ENCODE measurements around the gene SORCS2. TPM values are rescaled to one million over a fixed set of nuclear protein-coding genes. Genes with fewer than 3 reads are reported as not detected.

The SORCS2 gene
- total RNA-seq, 1 donor from 2014 or later = 13.8 TPM

GRCh38 chr4:7457201-7458065, 265.1 kb downstream of the SORCS2 start:
- H3K9me3 Mint-ChIP-seq (ENCODE audit: unreplicated experiment) = no peaks in the 10 kb centered on the region
- no peak for FAIRE-seq

GRCh38 chr4:7458066-7458425, 265.7 kb downstream of the SORCS2 start:
- DNase-seq (ENCODE audit: low read depth) (no peak), FAIRE-seq (no peak)
- Mint-ChIP-seq H3K27me3 (ENCODE audit: low read depth, unreplicated experiment) (peaks cover 45% of the 10 kb centered on the region), H3K4me3 (ENCODE audit: unreplicated experiment) (no peak overlapping the region), H3K9me3 (ENCODE audit: unreplicated experiment) (no peaks in the 10 kb centered on the region), H3K27ac (ENCODE audit: unreplicated experiment) (no peak overlapping the region), H3K4me1 (ENCODE audit: low read depth, unreplicated experiment) (peaks cover 7% of the 10 kb centered on the region), H3K36me3 (ENCODE audit: low read depth, unreplicated experiment) (no peaks in the 10 kb centered on the region)
- no peak overlapping the region for H2AFZ ChIP-seq (ENCODE audit: low read depth, low read length)
- H3K27me3 ChIP-seq (ENCODE audit: insufficient read depth, low read length) = no peaks in the 10 kb centered on the region
- H3K4me1 ChIP-seq (ENCODE audit: insufficient read depth, low read length) = peaks cover 3% of the 10 kb centered on the region
- no peak overlapping the region for H3K4me2 ChIP-seq (ENCODE audit: low read length)
- H3K9ac ChIP-seq (ENCODE audit: low read length) = no peak overlapping the region
- no peaks in the 10 kb centered on the region for H3K9me3 ChIP-seq (ENCODE audit: insufficient read depth, low read depth, low read length)
- no peaks in the 10 kb centered on the region for H3K79me2 ChIP-seq (ENCODE audit: insufficient read depth, low read length)
- H3K27ac ChIP-seq (ENCODE audit: low read depth, low read length) = no peak overlapping the region
- TF ChIP-seq EZH2 (IDR thresholded peaks at IDR 0.05; ENCODE audit: insufficient read depth, low read length) (no peak), CTCF (IDR thresholded peaks at IDR 0.05; ENCODE audit: insufficient read depth, low read depth, low read length) (no peak)
- peaks cover 33% of the 10 kb centered on the region for H4K20me1 ChIP-seq (ENCODE audit: insufficient read depth, low read length)
- H3K4me3 ChIP-seq (ENCODE audit: insufficient read depth, low read depth, low read length) = no peak overlapping the region
- H3K36me3 ChIP-seq (ENCODE audit: insufficient read depth, low read length) = no peaks in the 10 kb centered on the region

More at GRCh38 chr4:7457201-7458065, 265.1 kb downstream of the SORCS2 start:
- no peak overlapping the region for H3K4me2 ChIP-seq (ENCODE audit: low read length)
- DNase-seq (ENCODE audit: low read depth) = no peak
- no peaks in the 10 kb centered on the region for H3K9me3 ChIP-seq (ENCODE audit: insufficient read depth, low read depth, low read length)
- no peak overlapping the region for H3K4me3 Mint-ChIP-seq (ENCODE audit: unreplicated experiment)
- no peak overlapping the region for H3K9ac ChIP-seq (ENCODE audit: low read length)
- no peak for TF ChIP-seq EZH2 (IDR thresholded peaks at IDR 0.05; ENCODE audit: insufficient read depth, low read length)
- TF ChIP-seq CTCF (IDR thresholded peaks at IDR 0.05; ENCODE audit: insufficient read depth, low read depth, low read length) = no peak
- no peaks in the 10 kb centered on the region for H3K27me3 ChIP-seq (ENCODE audit: insufficient read depth, low read length)
- H3K4me1 ChIP-seq (ENCODE audit: insufficient read depth, low read length) = no peaks in the 10 kb centered on the region
- no peaks in the 10 kb centered on the region for H3K36me3 ChIP-seq (ENCODE audit: insufficient read depth, low read length)
- H3K27ac ChIP-seq (ENCODE audit: low read depth, low read length) = no peak overlapping the region
- peaks cover 38% of the 10 kb centered on the region for H4K20me1 ChIP-seq (ENCODE audit: insufficient read depth, low read length)
- H3K36me3 Mint-ChIP-seq (ENCODE audit: low read depth, unreplicated experiment) = no peaks in the 10 kb centered on the region
- H3K79me2 ChIP-seq (ENCODE audit: insufficient read depth, low read length) = no peaks in the 10 kb centered on the region
- no peak overlapping the region for H3K27ac Mint-ChIP-seq (ENCODE audit: unreplicated experiment)
- peaks cover 45% of the 10 kb centered on the region for H3K27me3 Mint-ChIP-seq (ENCODE audit: low read depth, unreplicated experiment)
- no peak overlapping the region for H2AFZ ChIP-seq (ENCODE audit: low read depth, low read length)
- H3K4me1 Mint-ChIP-seq (ENCODE audit: low read depth, unreplicated experiment) = peaks cover 4% of the 10 kb centered on the region
- H3K4me3 ChIP-seq (ENCODE audit: insufficient read depth, low read depth, low read length) = no peak overlapping the region

GRCh38 chr4:7458477-7458876, 266.1 kb downstream of the SORCS2 start:
- no peak for FAIRE-seq

More at GRCh38 chr4:7458477-7458876, 266.1 kb downstream of the SORCS2 start:
- H3K9me3 ChIP-seq (ENCODE audit: insufficient read depth, low read depth, low read length) = no peaks in the 10 kb centered on the region
- H4K20me1 ChIP-seq (ENCODE audit: insufficient read depth, low read length) = peaks cover 33% of the 10 kb centered on the region
- H3K4me2 ChIP-seq (ENCODE audit: low read length) = no peak overlapping the region
- Mint-ChIP-seq H3K27ac (ENCODE audit: unreplicated experiment) (no peak overlapping the region), H3K9me3 (ENCODE audit: unreplicated experiment) (no peaks in the 10 kb centered on the region), H3K4me3 (ENCODE audit: unreplicated experiment) (no peak overlapping the region), H3K27me3 (ENCODE audit: low read depth, unreplicated experiment) (peaks cover 48% of the 10 kb centered on the region), H3K36me3 (ENCODE audit: low read depth, unreplicated experiment) (no peaks in the 10 kb centered on the region), H3K4me1 (ENCODE audit: low read depth, unreplicated experiment) (peaks cover 8% of the 10 kb centered on the region)
- H3K36me3 ChIP-seq (ENCODE audit: insufficient read depth, low read length) = no peaks in the 10 kb centered on the region
- no peak overlapping the region for H2AFZ ChIP-seq (ENCODE audit: low read depth, low read length)
- DNase-seq (ENCODE audit: low read depth) = no peak
- no peaks in the 10 kb centered on the region for H3K79me2 ChIP-seq (ENCODE audit: insufficient read depth, low read length)
- no peaks in the 10 kb centered on the region for H3K27me3 ChIP-seq (ENCODE audit: insufficient read depth, low read length)
- no peak overlapping the region for H3K27ac ChIP-seq (ENCODE audit: low read depth, low read length)
- TF ChIP-seq CTCF (IDR thresholded peaks at IDR 0.05; ENCODE audit: insufficient read depth, low read depth, low read length) (no peak), EZH2 (IDR thresholded peaks at IDR 0.05; ENCODE audit: insufficient read depth, low read length) (no peak)
- H3K4me3 ChIP-seq (ENCODE audit: insufficient read depth, low read depth, low read length) = no peak overlapping the region
- H3K9ac ChIP-seq (ENCODE audit: low read length) = no peak overlapping the region
- peaks cover 4% of the 10 kb centered on the region for H3K4me1 ChIP-seq (ENCODE audit: insufficient read depth, low read length)

Measured in astrocyte (in vitro differentiated cells and primary cell).